BLaER1 treated with 17β-estradiol and CSF1 and Interleukin-3, amounts not matched to agents 10 nM and 100 nM (cell line): Measurements from ENCODE around the gene ZNF579.

Experiments used
- H3K27ac ChIP-seq, 11 experiments: shearing (Covaris generic); formaldehyde crosslinking; 2 replicates each; pipeline ENCODE4 v1.8.1; 2022
- H3K27me3 ChIP-seq, 11 experiments: shearing (Covaris generic); formaldehyde crosslinking; 2 replicates each; pipeline ENCODE4 v1.8.1; 2022
- H3K36me3 ChIP-seq, 11 experiments: shearing (Covaris generic); formaldehyde crosslinking; 2 replicates each; pipeline ENCODE4 v1.8.1; 2022
- H3K4me1 ChIP-seq, 10 experiments: shearing (Covaris generic); formaldehyde crosslinking; 2 replicates each; pipeline ENCODE4 v1.8.1; 2022
- H3K4me2 ChIP-seq, 11 experiments: shearing (Covaris generic); formaldehyde crosslinking; 2 replicates each; pipeline ENCODE4 v1.8.1; 2022
- H3K4me3 ChIP-seq, 10 experiments: shearing (Covaris generic); formaldehyde crosslinking; 2 replicates each; pipeline ENCODE4 v1.8.1; 2022
- H3K9ac ChIP-seq, 11 experiments: shearing (Covaris generic); formaldehyde crosslinking; 2 replicates each; pipeline ENCODE4 v1.8.1; 2022
- H3K9me3 ChIP-seq, 11 experiments: shearing (Covaris generic); formaldehyde crosslinking; replicated peaks in 1 of 11; 2 replicates each; pipeline ENCODE4 v1.8.1; 2022
- H4K20me1 ChIP-seq, 11 experiments: shearing (Covaris generic); formaldehyde crosslinking; 2 replicates each; pipeline ENCODE4 v1.8.1; 2022
- Cebpa-rat ChIP-seq, 11 experiments: shearing (Covaris generic); IDR thresholded peaks; 2 replicates each; pipeline ENCODE4 v1.8.1; 2022

Gene ZNF579

DNA sequence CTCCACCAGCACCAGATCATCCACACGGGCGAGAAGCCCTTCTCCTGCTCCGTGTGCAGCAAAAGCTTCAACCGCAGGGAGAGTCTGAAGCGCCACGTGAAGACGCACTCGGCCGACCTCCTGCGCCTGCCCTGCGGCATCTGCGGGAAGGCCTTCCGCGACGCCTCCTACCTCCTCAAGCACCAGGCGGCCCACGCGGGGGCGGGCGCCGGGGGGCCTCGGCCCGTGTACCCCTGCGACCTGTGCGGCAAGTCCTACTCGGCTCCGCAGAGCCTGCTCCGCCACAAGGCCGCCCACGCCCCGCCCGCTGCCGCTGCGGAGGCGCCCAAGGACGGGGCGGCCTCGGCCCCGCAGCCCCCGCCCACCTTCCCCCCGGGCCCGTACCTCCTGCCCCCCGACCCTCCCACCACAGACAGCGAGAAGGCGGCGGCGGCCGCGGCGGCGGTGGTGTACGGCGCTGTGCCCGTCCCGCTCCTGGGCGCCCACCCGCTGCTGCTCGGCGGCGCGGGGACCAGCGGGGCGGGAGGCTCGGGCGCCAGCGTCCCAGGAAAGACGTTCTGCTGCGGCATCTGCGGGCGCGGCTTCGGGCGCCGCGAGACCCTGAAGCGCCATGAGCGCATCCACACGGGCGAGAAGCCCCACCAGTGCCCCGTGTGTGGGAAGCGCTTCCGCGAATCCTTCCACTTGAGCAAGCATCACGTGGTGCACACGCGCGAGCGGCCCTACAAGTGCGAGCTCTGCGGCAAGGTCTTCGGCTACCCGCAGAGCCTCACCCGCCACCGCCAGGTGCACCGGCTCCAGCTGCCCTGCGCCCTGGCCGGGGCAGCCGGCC is 34.3 kb upstream of the ZNF579 start:
- Histone ChIP-seq H3K4me3 (no peak overlapping the region), H3K27me3 (no peaks in the 10 kb centered on the region), H4K20me1 (peaks cover 13 to 63% (median 50%) of the 10 kb centered on the region in 11 experiments; a peak in 20 of 22 replicates), H3K9me3 (peaks cover 0 to 1% (median 0%) of the 10 kb centered on the region in 11 experiments; a peak in 1 of 22 replicates), H3K4me2 (no peak overlapping the region), H3K4me1 (peaks cover 0 to 36% (median 12%) of the 10 kb centered on the region in 10 experiments; a peak in 15 of 20 replicates), H3K27ac (no peak overlapping the region), H3K36me3 (peaks cover 44 to 89% (median 61%) of the 10 kb centered on the region in 11 experiments), H3K9ac (no peak overlapping the region)
- no peak for TF ChIP-seq Cebpa-rat (IDR thresholded peaks at IDR 0.05)

DNA sequence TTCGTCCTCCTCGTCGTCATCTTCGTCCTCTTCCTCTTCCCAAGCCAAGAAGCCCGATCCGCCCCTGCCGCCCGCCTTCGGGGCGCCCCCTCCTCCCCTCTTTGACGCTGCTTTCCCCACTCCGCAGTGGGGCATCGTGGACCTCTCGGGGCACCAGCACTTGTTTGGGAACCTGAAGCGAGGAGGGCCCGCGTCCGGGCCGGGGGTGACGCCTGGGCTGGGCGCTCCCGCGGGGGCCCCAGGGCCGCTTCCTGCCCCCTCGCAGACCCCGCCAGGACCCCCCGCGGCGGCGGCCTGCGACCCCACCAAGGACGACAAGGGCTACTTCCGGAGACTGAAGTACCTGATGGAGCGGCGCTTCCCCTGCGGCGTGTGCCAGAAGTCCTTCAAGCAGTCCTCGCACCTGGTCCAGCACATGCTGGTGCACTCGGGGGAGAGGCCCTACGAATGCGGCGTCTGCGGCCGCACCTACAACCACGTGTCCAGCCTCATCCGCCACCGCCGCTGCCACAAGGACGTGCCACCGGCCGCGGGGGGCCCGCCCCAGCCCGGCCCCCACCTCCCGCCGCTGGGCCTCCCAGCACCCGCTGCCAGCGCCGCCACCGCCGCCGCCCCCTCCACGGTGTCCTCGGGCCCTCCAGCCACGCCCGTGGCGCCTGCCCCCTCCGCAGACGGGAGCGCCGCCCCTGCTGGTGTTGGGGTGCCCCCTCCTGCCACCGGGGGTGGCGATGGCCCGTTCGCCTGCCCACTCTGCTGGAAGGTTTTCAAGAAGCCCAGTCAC is 33.5 kb upstream of the ZNF579 start:
- Histone ChIP-seq H3K9me3 (peaks cover 0 to 6% (median 0%) of the 10 kb centered on the region in 11 experiments; a peak in 1 of 22 replicates), H3K27me3 (no peaks in the 10 kb centered on the region), H3K4me2 (no peak overlapping the region), H3K36me3 (peaks cover 52 to 91% (median 69%) of the 10 kb centered on the region in 11 experiments), H3K27ac (no peak overlapping the region), H3K9ac (no peak overlapping the region), H3K4me1 (peaks cover 0 to 39% (median 10%) of the 10 kb centered on the region in 10 experiments; a peak in 12 of 20 replicates), H4K20me1 (peaks cover 13 to 71% (median 58%) of the 10 kb centered on the region in 11 experiments; a peak in 20 of 22 replicates), H3K4me3 (no peak overlapping the region)
- TF ChIP-seq Cebpa-rat (IDR thresholded peaks at IDR 0.05), result no peak

DNA sequence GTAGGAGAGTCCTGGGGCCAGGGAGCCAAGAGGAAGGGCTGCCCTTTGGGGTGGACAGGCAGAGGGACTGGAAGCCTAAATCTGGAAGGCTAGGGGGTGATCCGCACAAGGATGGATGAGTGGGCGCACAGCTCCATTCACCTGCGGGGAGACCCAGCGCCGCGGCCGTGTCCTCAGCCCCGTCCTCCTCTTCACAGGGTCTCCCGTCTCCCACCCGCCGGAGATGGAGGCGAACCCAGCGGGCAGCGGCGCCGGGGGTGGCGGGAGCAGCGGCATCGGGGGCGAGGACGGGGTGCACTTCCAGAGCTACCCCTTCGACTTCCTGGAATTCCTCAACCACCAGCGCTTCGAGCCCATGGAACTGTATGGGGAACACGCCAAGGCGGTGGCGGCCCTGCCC is 32.7 kb upstream of the ZNF579 start:
- Histone ChIP-seq H3K4me1 (peaks cover 0 to 46% (median 10%) of the 10 kb centered on the region in 10 experiments; a peak in 12 of 20 replicates), H4K20me1 (peaks cover 13 to 77% (median 65%) of the 10 kb centered on the region in 11 experiments; a peak in 20 of 22 replicates), H3K9me3 (peaks cover 0 to 6% (median 0%) of the 10 kb centered on the region in 11 experiments; a peak in 1 of 22 replicates), H3K27me3 (no peaks in the 10 kb centered on the region), H3K27ac (no peak overlapping the region), H3K36me3 (peaks cover 58 to 93% (median 74%) of the 10 kb centered on the region in 11 experiments), H3K4me2 (no peak overlapping the region), H3K4me3 (no peak overlapping the region), H3K9ac (no peak overlapping the region)
- TF ChIP-seq Cebpa-rat (IDR thresholded peaks at IDR 0.05), result no peak

DNA sequence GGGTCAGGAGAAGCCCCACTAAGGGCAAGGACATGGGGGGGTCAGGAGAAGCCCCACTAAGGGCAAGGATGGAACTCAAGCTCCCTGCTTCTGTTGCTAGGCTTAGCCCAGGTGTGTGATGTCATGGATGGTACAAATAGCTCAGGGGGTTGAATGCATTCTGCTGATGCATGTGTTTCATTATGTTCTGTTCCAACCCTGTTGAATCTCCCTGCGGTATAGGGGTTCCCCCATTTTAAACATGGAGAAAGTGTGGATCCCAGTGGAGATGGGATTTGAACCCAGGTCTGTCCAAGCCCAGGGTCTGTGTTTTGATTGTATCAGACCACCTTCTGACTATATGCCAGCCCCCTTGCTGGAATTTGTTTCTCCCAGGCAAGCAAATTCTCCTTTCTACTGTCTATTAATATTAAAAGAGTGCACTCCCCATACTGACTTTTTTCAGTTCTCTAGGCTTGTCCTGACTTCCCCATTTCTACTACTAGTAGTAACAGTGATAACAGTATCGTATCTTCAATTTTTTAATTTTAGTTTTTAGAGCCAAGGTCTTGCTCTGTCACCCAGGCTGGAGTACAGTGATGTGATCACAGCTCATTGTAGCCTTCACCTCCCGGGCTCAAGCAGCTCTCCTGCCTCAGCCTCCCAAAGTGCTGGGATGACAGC is 31.5 kb upstream of the ZNF579 start:
- Histone ChIP-seq H3K9ac (peak overlapping the region in 8 of 11 experiments; percentile 3 to 48 (median 27); a peak in 6 of 22 replicates), H3K36me3 (peaks cover 52 to 93% (median 68%) of the 10 kb centered on the region in 11 experiments), H3K9me3 (peaks cover 0 to 6% (median 0%) of the 10 kb centered on the region in 11 experiments; a peak in 1 of 22 replicates)

DNA sequence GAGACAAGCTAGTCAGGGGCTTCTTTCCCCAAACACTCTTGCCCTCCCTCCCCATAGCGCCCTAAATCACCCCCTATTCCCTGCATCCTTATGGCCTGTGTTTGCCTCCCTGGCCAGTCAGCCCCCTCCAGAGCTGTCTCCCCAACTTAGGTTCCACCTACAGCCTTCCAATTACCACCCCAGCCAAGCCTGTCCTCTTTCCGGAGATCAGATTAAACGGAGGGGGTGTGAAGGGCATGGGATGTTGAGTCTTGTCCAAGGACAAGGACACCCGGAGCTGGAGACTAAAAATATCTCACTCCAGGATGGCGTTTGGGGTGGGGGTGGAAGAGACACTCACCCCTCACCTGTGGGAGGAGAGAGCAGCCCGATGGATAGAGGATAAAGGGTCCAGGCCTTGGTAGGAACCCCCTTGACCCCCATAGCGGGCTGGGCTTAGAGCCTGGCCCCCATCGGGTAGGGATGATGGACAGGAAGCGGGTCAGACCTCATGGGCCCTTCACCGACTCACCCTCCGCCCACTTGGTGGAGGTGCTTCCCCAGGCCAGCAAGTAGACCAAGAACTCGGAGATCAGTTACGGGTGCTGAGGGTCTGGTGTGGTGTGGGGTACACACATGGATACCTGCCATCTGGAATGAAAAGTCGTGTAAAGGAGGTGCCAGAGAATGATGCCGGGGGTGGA is 30.8 kb upstream of the ZNF579 start:
- peaks cover 15 to 66% (median 28%) of the 10 kb centered on the region in 10 experiments for H3K4me1 ChIP-seq
- H4K20me1 ChIP-seq, result peaks cover 13 to 89% (median 79%) of the 10 kb centered on the region in 11 experiments; a peak in 20 of 22 replicates
- peak overlapping the region in 5 of 11 experiments; percentile 3 to 26 (median 13); a peak in 6 of 22 replicates for H3K27ac ChIP-seq
- peaks cover 48 to 93% (median 66%) of the 10 kb centered on the region in 11 experiments for H3K36me3 ChIP-seq
- peaks cover 0 to 6% (median 0%) of the 10 kb centered on the region in 11 experiments; a peak in 1 of 22 replicates for H3K9me3 ChIP-seq
- no peak overlapping the region for H3K4me3 ChIP-seq
- peak overlapping the region in 5 of 11 experiments; percentile 23 to 48 (median 28); a peak in 4 of 22 replicates for H3K9ac ChIP-seq
- peak overlapping the region in 5 of 11 experiments; percentile 38 to 86 (median 72); a peak in 10 of 22 replicates for H3K4me2 ChIP-seq
- no peak for TF ChIP-seq Cebpa-rat (IDR thresholded peaks at IDR 0.05)
- no peaks in the 10 kb centered on the region for H3K27me3 ChIP-seq

More for the DNA sequence above, 31.5 kb upstream of the ZNF579 start:
- TF ChIP-seq Cebpa-rat (IDR thresholded peaks at IDR 0.05), result no peak
- peak overlapping the region in 5 of 11 experiments; percentile 3 to 26 (median 13); a peak in 7 of 22 replicates for H3K27ac ChIP-seq
- no peaks in the 10 kb centered on the region for H3K27me3 ChIP-seq
- peaks cover 13 to 88% (median 75%) of the 10 kb centered on the region in 11 experiments; a peak in 20 of 22 replicates for H4K20me1 ChIP-seq
- no peak overlapping the region for H3K4me3 ChIP-seq
- peaks cover 8 to 59% (median 21%) of the 10 kb centered on the region in 10 experiments for H3K4me1 ChIP-seq
- peak overlapping the region in 5 of 11 experiments; percentile 38 to 86 (median 72); a peak in 10 of 22 replicates for H3K4me2 ChIP-seq

DNA sequence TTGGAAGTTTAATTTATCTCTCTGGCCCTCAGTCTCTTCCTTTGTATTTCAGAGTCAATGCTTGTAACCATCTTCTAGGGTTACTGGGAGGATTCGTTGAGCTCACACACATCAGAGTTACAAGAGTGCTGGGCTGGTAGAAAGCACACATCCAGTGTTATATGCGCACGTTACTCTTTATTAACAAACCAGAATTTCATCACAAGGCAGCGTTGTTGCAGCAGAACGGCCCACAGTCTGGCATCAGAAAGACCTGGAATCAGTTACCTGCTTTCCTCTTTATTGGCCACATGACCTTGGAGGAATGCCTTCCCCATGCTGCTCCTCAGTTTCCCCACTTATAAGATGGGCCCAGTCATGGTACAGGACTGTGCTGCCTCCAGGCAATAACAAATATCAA is 28.7 kb upstream of the ZNF579 start:
- Histone ChIP-seq H3K27ac (no peak overlapping the region), H3K27me3 (no peaks in the 10 kb centered on the region), H3K4me2 (no peak overlapping the region; a peak in 1 of 22 replicates), H3K4me3 (no peak overlapping the region), H3K9me3 (peaks cover 0 to 6% (median 0%) of the 10 kb centered on the region in 11 experiments; a peak in 1 of 22 replicates), H3K4me1 (peaks cover 24 to 69% (median 36%) of the 10 kb centered on the region in 10 experiments), H4K20me1 (peaks cover 13 to 73% (median 67%) of the 10 kb centered on the region in 11 experiments; a peak in 20 of 22 replicates), H3K9ac (no peak overlapping the region), H3K36me3 (peaks cover 29 to 74% (median 46%) of the 10 kb centered on the region in 11 experiments)
- no peak for TF ChIP-seq Cebpa-rat (IDR thresholded peaks at IDR 0.05)

DNA sequence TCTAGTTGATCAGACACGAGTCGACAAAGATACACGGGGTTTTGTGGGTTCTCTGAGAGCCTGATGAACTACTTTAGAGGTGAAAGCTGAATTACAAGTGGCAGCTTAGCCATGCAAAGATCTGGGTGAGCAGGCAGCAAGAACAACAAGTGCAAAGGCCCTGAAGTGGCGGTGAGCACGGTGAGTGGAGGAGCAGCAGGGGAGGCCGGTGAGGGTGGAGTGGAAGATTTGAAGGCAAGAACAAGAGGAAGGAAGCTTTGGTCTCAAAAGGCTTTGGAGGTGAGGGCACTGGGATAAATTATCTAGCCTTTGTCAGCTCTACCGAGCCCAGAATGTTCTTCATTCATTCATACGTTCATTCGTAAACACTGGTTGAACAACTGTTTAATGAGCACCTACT is 26.2 kb upstream of the ZNF579 start:
- H3K9ac ChIP-seq, result peak overlapping the region; percentile 84 to 96 (median 94); a peak in 21 of 22 replicates

More for the DNA sequence above, 26.2 kb upstream of the ZNF579 start:
- Histone ChIP-seq H3K4me3 (peak overlapping the region; percentile 75 to 96 (median 87); a peak in 18 of 20 replicates), H3K27ac (peak overlapping the region in 9 of 11 experiments; percentile 5 to 95 (median 93); a peak in 12 of 22 replicates), H3K9me3 (peaks cover 0 to 6% (median 0%) of the 10 kb centered on the region in 11 experiments; a peak in 2 of 22 replicates), H3K4me2 (peak overlapping the region; percentile 88 to 99 (median 96)), H3K4me1 (peaks cover 31 to 78% (median 50%) of the 10 kb centered on the region in 10 experiments), H3K36me3 (peaks cover 35 to 65% (median 45%) of the 10 kb centered on the region in 11 experiments), H4K20me1 (peaks cover 3 to 56% (median 50%) of the 10 kb centered on the region in 11 experiments; a peak in 17 of 22 replicates), H3K27me3 (no peaks in the 10 kb centered on the region)
- no peak for TF ChIP-seq Cebpa-rat (IDR thresholded peaks at IDR 0.05)
